DMS153 treated with DMSO at 0.1 percent for 48 hours (cell line): ENCODE measurements around the gene PCDHA9.

Experiments
- DNase-seq: peaks from one replicate; lab custom pipeline; 2025; ENCODE audit not compliant: unreplicated experiment; lab: John Stamatoyannopoulos, UW

Gene PCDHA9

GRCh38 chr5:140877262-140877581, 29.0 kb downstream of the PCDHA9 start:
- no peak for DNase-seq

GRCh38 chr5:140881889-140882590, 33.9 kb downstream of the PCDHA9 start, which contains the start of gene PCDHA13:
Gene PCDHA13, plus strand, starts transcription at chr5:140882124. Its CDS starts 145 bp downstream, at chr5:140882269.
- DNase-seq: no peak

- DNase-seq: no peak
Observed at GRCh38 chr5:140882591-140882899, 34.4 kb downstream of the PCDHA9 start.

- DNase-seq: no peak
Observed at GRCh38 chr5:140883373-140883772, 35.2 kb downstream of the PCDHA9 start.

- no peak for DNase-seq
Observed at GRCh38 chr5:140883927-140884697, 35.9 kb downstream of the PCDHA9 start.
